ENCODE results near the gene BMPR1B. TPM values are rescaled to one million over a fixed set of nuclear protein-coding genes. Genes with fewer than 3 reads are reported as not detected.
A peak's percentile ranks its signal among the peaks of the same experiment; 100 is the strongest.

The BMPR1B gene
- total RNA-seq, 2 experiments from 2014 or later, result not detected

- Mint-ChIP-seq H3K4me3 (no peak overlapping the region), H3K27ac (no peak overlapping the region), H3K9me3 (no peaks in the 10 kb centered on the region), H3K27me3 (no peaks in the 10 kb centered on the region), H3K4me1 (ENCODE audit: low read depth) (no peaks in the 10 kb centered on the region), H3K36me3 (ENCODE audit: low read depth) (no peaks in the 10 kb centered on the region)
- Histone ChIP-seq H3K27me3 (ENCODE audit: control insufficient read depth in 1 of 2, insufficient read depth in 2 of 2, low read length in 2 of 2) (no peaks in the 10 kb centered on the region), H3K27ac (ENCODE audit: low read depth in 1 of 2, low read length in 2 of 2) (no peak overlapping the region), H3K4me3 (ENCODE audit: low read length) (no peak overlapping the region), H3K4me1 (ENCODE audit: insufficient read depth, low read length) (no peaks in the 10 kb centered on the region), H3K36me3 (ENCODE audit: insufficient read depth, low read length) (no peaks in the 10 kb centered on the region), H3K9me3 (ENCODE audit: control insufficient read depth in 1 of 2, insufficient read depth in 1 of 2, low read length in 2 of 2) (no peaks in the 10 kb centered on the region)
- DNase-seq, result no peak
- ATAC-seq (ENCODE audit: poor library complexity), result no peak
- ChIA-PET CTCF (no interaction called here), POLR2A (no interaction called here)
- intact Hi-C loops (cut with DNase I, micrococcal nuclease), result no loop called here
- no peak for TF ChIP-seq CTCF (IDR thresholded peaks at IDR 0.05)
These were observed 351.2 kb downstream of the BMPR1B start for GRCh38 chr4:95108883-95109421.

GRCh38 chr4:95114521-95114920 is 356.8 kb downstream of the BMPR1B start:
- H3K27ac Mint-ChIP-seq, result no peak overlapping the region
- no peaks in the 10 kb centered on the region for H3K4me1 ChIP-seq (ENCODE audit: insufficient read depth, low read length)
- H3K27ac ChIP-seq (ENCODE audit: low read depth in 1 of 2, low read length in 2 of 2), result no peak overlapping the region
- intact Hi-C loops (cut with DNase I, micrococcal nuclease), result no loop called here
- ATAC-seq (ENCODE audit: poor library complexity) (no peak), DNase-seq (peak in 1 of 14 experiments; percentile 2)
- CTCF ChIA-PET, result no interaction called here
- H3K4me3 ChIP-seq (ENCODE audit: low read length), result no peak overlapping the region
- H3K9me3 ChIP-seq (ENCODE audit: control insufficient read depth in 1 of 2, insufficient read depth in 1 of 2, low read length in 2 of 2), result no peaks in the 10 kb centered on the region
- no peak overlapping the region for H3K4me3 Mint-ChIP-seq
- no peaks in the 10 kb centered on the region for H3K27me3 ChIP-seq (ENCODE audit: control insufficient read depth in 1 of 2, insufficient read depth in 2 of 2, low read length in 2 of 2)
- H3K27me3 Mint-ChIP-seq, result no peaks in the 10 kb centered on the region
- no peaks in the 10 kb centered on the region for H3K36me3 ChIP-seq (ENCODE audit: insufficient read depth, low read length)
- H3K9me3 Mint-ChIP-seq, result no peaks in the 10 kb centered on the region
- POLR2A ChIA-PET, result no interaction called here
- no peaks in the 10 kb centered on the region for H3K4me1 Mint-ChIP-seq (ENCODE audit: low read depth)
- no peaks in the 10 kb centered on the region for H3K36me3 Mint-ChIP-seq (ENCODE audit: low read depth)
- no peak for TF ChIP-seq CTCF (IDR thresholded peaks at IDR 0.05)

GRCh38 chr4:95118497-95118896 is 360.7 kb downstream of the BMPR1B start:
- H3K4me1 ChIP-seq (ENCODE audit: insufficient read depth, low read length), result no peaks in the 10 kb centered on the region
- Mint-ChIP-seq H3K36me3 (ENCODE audit: low read depth) (no peaks in the 10 kb centered on the region), H3K4me1 (ENCODE audit: low read depth) (no peaks in the 10 kb centered on the region), H3K4me3 (no peak overlapping the region), H3K9me3 (no peaks in the 10 kb centered on the region), H3K27ac (no peak overlapping the region), H3K27me3 (no peaks in the 10 kb centered on the region)
- no peak for ATAC-seq (ENCODE audit: poor library complexity)
- CTCF ChIA-PET, result no interaction called here
- POLR2A ChIA-PET, result no interaction called here
- intact Hi-C loops (cut with DNase I, micrococcal nuclease), result no loop called here
- no peak overlapping the region for H3K27ac ChIP-seq (ENCODE audit: low read depth in 1 of 2, low read length in 2 of 2)
- H3K9me3 ChIP-seq (ENCODE audit: control insufficient read depth in 1 of 2, insufficient read depth in 1 of 2, low read length in 2 of 2), result no peaks in the 10 kb centered on the region
- no peak overlapping the region for H3K4me3 ChIP-seq (ENCODE audit: low read length)
- DNase-seq, result no peak
- no peaks in the 10 kb centered on the region for H3K27me3 ChIP-seq (ENCODE audit: control insufficient read depth in 1 of 2, insufficient read depth in 2 of 2, low read length in 2 of 2)
- TF ChIP-seq CTCF (IDR thresholded peaks at IDR 0.05), result no peak
- no peaks in the 10 kb centered on the region for H3K36me3 ChIP-seq (ENCODE audit: insufficient read depth, low read length)
